AG09319 (cell line): ENCODE data around the gene F5.
"Not testable (repeated sequence)": the region's sequence is repeated elsewhere in the genome, so short reads cannot be mapped to it uniquely, and the experiment has no call there.

Experiments used
- DNase-seq: peaks from one replicate; pipeline ENCODE4 v3.0.0-alpha.2; 2010; ENCODE audit warnings: low read depth; ENCODE audit errors: extremely low read depth
- TF ChIP-seq, protein P1 (sequence below): IDR thresholded peaks from 2 replicates; pipeline ENCODE4 v1.5.1; 2011; ENCODE audit warnings: low read depth, mild to moderate bottlenecking, inconsistent platforms, low read length, moderate library complexity

Gene F5

DNA sequence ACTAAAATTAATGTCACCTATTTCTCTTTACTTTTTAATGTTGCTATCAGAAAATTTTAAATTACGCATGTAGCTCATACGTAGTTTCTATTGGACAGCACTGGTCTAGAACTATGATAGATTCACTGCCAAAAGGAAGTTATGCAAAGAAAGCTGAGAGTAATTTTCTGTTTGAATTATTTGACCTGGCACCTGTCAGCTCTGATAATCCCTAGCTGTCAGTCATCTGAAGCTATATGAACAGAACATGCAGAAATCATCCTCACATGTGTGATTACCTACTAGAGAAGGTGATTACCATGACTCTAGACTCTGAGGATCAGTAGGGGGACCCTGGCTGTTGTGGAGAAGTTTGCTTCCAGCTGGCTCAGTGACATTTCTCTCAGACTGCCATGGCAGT, 40.8 kb downstream of the F5 start:
- DNase-seq: no peak
- TF ChIP-seq, protein P1, sequence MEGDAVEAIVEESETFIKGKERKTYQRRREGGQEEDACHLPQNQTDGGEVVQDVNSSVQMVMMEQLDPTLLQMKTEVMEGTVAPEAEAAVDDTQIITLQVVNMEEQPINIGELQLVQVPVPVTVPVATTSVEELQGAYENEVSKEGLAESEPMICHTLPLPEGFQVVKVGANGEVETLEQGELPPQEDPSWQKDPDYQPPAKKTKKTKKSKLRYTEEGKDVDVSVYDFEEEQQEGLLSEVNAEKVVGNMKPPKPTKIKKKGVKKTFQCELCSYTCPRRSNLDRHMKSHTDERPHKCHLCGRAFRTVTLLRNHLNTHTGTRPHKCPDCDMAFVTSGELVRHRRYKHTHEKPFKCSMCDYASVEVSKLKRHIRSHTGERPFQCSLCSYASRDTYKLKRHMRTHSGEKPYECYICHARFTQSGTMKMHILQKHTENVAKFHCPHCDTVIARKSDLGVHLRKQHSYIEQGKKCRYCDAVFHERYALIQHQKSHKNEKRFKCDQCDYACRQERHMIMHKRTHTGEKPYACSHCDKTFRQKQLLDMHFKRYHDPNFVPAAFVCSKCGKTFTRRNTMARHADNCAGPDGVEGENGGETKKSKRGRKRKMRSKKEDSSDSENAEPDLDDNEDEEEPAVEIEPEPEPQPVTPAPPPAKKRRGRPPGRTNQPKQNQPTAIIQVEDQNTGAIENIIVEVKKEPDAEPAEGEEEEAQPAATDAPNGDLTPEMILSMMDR: no peak

DNA sequence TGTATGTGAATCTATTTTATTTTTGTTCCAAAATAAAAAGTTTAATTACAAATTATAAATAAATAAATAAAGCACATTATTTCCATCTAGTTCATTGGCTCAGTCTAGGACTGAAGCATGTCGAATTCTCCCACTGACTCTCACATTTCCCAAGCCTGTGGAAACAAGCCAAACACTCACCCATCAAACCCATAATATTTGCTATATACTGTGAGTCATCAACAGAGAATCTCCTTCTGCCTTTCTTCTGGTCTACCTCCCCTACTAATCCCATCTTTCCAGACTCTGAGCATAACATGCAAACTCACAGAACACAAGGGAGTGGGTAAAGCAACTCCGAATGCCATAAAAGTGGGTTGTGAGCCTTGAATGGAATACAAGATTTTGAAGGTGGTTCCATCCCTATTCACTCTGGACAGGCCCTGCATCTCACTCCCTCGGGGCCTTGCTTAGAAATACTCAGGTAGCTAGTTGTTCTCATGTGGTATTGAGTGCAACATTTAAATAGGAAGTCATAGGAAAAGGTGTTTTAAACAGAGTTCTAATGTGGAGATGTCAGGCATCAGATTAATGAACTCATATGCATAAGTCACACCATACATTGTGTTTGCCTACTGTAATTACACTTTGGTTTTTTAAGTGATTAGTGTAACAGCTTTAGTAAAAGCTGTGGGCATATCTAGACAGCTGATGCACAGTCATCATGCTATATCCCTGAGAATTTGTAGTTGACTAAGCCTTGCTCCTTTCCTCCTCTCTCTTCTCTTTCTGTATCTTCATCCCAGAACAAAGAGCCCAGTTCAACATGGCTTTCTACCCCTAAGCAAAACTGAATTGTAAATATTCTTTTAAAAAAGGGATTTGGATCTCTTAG, 47.0 kb downstream of the F5 start:
- TF ChIP-seq, protein P1: no peak
- DNase-seq: no peak

DNA sequence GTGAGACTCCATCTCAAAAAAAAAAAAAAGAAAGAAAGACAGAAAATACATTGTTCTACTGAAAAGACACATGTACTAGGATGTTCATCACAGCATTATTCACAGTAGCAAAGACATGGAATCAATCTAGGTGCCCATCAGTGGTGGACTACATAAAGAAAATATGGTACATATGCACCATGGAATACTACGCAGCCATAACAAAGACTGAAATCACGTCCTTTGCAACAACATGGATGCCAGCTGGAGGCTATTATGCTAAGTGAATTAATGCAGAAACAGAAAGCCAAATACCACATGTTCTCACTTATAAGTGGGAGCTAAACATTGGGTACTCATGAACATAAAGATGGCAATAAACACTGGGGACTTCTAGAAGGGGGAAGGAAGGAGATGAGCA, 51.6 kb downstream of the F5 start:
- TF ChIP-seq, protein P1: no peak

DNA sequence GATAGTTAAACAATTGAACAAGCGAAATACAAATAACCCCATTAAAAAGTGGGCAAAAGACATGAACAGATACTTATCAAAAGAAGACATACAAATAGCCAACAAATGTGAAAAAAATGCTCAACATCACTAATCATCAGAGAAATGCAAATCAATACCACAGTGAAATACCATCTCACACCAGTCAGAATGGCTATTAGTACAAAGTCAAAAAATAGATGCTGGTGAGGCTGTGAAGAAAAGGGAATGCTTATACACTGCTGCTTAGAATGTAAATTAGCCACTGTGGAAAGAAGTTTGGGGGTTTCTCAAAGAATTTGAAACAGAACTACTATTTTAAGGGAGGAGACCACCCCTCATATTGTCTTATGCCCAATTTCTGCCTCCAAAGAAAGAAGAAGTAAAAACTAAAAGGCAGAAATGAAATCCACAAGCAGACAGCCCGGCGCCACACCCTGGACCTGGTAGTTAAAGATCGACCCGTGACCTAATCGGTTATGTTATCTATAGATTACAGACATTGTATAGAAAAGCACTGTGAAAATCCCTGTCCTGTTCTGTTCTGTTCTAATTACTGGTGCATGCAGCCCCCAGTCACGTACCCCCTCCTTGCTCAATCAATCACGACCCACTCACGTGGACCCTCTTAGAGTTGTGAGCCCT, 52.6 kb downstream of the F5 start:
- DNase-seq: not testable (repeated sequence)

More for the DNA sequence above, 51.6 kb downstream of the F5 start:
- no peak for DNase-seq

DNA sequence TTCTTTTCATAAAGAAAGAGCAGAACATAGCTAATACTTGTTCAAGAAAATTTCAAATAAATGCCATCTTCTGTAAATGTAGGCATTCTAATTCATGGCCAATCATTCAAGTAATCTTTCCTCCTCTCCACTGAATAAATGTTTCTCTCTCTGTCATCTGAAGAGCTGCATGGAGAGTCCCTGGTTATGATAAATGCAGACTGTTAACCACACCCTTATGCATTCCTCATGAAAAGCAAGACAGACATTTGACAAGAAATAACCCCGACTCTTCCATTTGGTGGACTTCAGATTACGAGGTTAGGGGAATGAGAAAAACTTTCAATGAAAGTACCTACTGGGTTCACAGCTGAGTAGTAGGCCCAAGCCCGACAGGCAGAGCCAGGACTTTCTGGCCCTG, 55.8 kb downstream of the F5 start:
- no peak for DNase-seq
- TF ChIP-seq, protein P1: no peak

DNA sequence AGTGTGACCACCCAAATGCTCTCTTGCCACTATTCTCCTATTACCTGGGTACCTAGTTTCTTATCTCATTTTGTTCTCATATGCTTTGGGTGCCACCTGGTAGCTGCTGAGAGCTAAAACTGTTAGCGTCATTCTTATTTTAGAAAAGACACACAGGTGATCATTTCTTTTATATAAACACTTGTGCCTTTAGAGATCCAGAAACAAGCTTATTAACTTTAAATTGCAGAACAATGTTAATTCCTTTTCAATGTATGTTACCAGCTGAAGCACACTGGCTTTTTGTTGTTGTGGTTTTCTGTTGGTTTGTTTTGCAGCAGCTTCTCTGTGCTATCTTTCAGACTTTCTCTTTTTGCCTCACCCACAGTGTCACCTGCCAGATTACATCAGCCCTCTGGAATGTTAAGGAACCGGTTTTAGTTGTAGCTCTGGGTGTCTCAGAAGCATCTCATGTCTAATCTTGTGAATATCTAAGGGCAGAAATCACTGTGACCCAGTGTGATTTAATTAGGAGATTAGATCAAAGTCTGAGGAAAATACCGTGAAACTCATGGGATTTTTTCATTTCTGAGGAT, 57.1 kb downstream of the F5 start:
- TF ChIP-seq, protein P1: no peak
- no peak for DNase-seq

DNA sequence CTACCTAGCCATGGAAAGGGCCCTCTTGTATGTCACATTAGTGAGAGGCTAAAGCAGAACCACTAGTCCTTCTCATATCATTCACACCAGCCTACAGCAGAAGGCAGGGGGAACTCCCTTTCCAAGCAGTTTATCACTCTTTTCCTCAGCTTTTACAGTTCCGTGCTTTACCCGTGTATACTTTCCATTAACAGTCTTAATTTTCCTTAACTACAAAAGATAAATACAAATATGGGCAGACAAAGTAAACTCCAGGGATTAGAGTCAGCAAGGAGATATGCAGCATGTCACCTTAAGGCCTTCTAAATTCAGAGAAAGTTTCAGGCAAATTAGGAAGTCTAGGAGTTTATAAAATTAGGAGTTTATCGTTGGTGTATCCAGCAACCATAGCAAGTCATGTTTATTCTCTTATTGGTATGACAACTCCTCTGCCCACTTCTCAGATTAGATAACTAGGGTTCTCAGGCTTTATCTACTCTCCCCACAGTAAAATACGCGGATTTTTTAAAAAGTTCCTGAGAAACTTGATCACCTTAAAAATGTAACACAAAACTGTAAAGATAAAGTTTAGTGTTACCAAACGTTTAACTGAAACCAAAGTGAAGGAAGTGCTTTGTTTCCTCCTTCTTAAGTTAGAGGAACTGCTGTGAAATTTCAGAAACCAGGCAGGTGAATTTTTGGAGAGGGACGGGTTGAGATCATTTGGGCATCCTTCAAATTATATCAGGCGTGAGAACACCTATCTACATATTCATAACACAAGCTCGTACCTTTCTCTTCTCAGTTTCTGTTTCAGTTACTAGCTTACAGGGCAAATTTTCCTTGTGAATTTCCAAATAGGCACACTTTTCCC, 57.8 kb downstream of the F5 start:
- TF ChIP-seq, protein P1: no peak
- DNase-seq: no peak
